ENCODE measurements around the gene ENKUR. TPM values are rescaled to one million over a fixed set of nuclear protein-coding genes. Genes with fewer than 3 reads are reported as not detected.

The ENKUR gene
- total RNA-seq, 3 donors from 2014 or later (not counting 1 experiment from before 2014, with no cell fraction given) = 0.48 to 3.0 (median 0.73) TPM

GRCh38 chr10:24992512-24993133 lies 23.3 kb downstream of the ENKUR start:
- H3K9me3 ChIP-seq (ENCODE audit: control insufficient read depth, insufficient read depth, low read length) = no peaks in the 10 kb centered on the region
- H3K9me3 Mint-ChIP-seq = no peaks in the 10 kb centered on the region
- no peaks in the 10 kb centered on the region for H3K4me1 ChIP-seq (ENCODE audit: control insufficient read depth, insufficient read depth, low read length)
- TF ChIP-seq, protein P1, sequence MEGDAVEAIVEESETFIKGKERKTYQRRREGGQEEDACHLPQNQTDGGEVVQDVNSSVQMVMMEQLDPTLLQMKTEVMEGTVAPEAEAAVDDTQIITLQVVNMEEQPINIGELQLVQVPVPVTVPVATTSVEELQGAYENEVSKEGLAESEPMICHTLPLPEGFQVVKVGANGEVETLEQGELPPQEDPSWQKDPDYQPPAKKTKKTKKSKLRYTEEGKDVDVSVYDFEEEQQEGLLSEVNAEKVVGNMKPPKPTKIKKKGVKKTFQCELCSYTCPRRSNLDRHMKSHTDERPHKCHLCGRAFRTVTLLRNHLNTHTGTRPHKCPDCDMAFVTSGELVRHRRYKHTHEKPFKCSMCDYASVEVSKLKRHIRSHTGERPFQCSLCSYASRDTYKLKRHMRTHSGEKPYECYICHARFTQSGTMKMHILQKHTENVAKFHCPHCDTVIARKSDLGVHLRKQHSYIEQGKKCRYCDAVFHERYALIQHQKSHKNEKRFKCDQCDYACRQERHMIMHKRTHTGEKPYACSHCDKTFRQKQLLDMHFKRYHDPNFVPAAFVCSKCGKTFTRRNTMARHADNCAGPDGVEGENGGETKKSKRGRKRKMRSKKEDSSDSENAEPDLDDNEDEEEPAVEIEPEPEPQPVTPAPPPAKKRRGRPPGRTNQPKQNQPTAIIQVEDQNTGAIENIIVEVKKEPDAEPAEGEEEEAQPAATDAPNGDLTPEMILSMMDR (IDR thresholded peaks at IDR 0.05) = no peak
- no peak overlapping the region for H3K4me3 ChIP-seq (ENCODE audit: low read length)
- intact Hi-C loops (cut with micrococcal nuclease) = no loop called here
- H3K36me3 ChIP-seq (ENCODE audit: control insufficient read depth, insufficient read depth, low read length) = no peaks in the 10 kb centered on the region
- no peaks in the 10 kb centered on the region for H3K36me3 Mint-ChIP-seq
- 82% methylated on average over 3 of the region's 3 CpGs for WGBS (ENCODE audit: insufficient coverage)
- H3K27ac ChIP-seq (ENCODE audit: low read length) = no peak overlapping the region
- DNase-seq (no peak), ATAC-seq (no peak)
- H3K4me3 Mint-ChIP-seq = no peak overlapping the region
- peaks cover 0 to 3% of the 10 kb centered on the region in 2 donors for H3K27me3 Mint-ChIP-seq (ENCODE audit: low read depth in 2 of 2)
- no peak overlapping the region for H3K27ac Mint-ChIP-seq
- no peaks in the 10 kb centered on the region for H3K27me3 ChIP-seq (ENCODE audit: control insufficient read depth, insufficient read depth, low read length)
- no peaks in the 10 kb centered on the region for H3K4me1 Mint-ChIP-seq

DNA sequence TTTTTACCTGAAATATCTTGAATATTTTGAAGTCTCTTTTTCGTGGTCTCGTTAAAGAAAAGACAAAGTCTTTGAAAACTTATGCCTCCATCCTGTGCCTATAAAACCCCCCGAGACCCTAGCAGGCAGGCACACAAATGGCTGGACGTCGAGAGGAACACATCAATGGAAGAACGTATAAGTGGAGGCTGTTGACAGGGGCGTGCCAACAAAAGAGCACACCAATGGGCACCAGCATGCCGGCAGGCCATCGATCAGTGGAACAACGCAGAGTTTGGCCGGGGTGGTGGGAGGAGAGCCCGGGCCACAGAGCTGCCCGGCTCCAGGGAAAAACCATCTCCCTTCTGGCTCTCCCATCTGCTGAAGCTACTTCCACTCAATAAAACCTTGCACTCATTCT lies 24.7 kb downstream of the ENKUR start:
- no peak overlapping the region for H3K4me3 Mint-ChIP-seq
- H3K36me3 Mint-ChIP-seq = no peaks in the 10 kb centered on the region
- H3K4me1 Mint-ChIP-seq = no peaks in the 10 kb centered on the region
- no peaks in the 10 kb centered on the region for H3K27me3 ChIP-seq (ENCODE audit: control insufficient read depth, insufficient read depth, low read length)
- H3K4me3 ChIP-seq (ENCODE audit: low read length) = no peak overlapping the region
- no peaks in the 10 kb centered on the region for H3K27me3 Mint-ChIP-seq (ENCODE audit: low read depth in 2 of 2)
- no peaks in the 10 kb centered on the region for H3K9me3 Mint-ChIP-seq
- H3K27ac ChIP-seq (ENCODE audit: low read length) = no peak overlapping the region
- ATAC-seq (no peak), DNase-seq (no peak)
- H3K4me1 ChIP-seq (ENCODE audit: control insufficient read depth, insufficient read depth, low read length) = no peaks in the 10 kb centered on the region
- TF ChIP-seq, protein P1 (IDR thresholded peaks at IDR 0.05) = no peak
- H3K27ac Mint-ChIP-seq = no peak overlapping the region
- intact Hi-C loops (cut with micrococcal nuclease) = no loop called here
- WGBS (ENCODE audit: insufficient coverage) = 94% methylated on average over 13 of the region's 13 CpGs
- H3K36me3 ChIP-seq (ENCODE audit: control insufficient read depth, insufficient read depth, low read length) = no peaks in the 10 kb centered on the region
- no peaks in the 10 kb centered on the region for H3K9me3 ChIP-seq (ENCODE audit: control insufficient read depth, insufficient read depth, low read length)

DNA sequence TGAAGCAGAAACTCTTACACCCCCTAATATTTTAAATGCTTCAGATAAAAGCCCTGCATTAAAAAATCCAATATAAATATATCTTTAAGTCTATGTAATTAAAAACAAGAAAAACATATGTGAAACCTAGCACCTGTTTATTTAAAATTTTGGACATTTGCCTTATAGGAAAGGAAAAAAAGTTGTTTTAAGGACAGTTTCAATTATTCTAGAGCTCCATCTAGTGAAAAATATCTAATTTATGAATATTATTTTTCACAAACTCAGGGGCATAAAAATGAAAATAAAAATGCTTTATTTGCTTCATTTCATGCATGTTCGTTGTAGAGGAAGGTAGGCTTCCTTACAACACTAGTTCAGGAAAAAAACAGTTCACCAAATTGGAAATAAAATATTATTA lies 26.1 kb downstream of the ENKUR start:
- intact Hi-C loops (cut with micrococcal nuclease) = loop anchor here (1.0 kb wide), 1 partner anchor 347 kb away; no protein-coding TSS in a partner anchor
- TF ChIP-seq, protein P1 (IDR thresholded peaks at IDR 0.05) = no peak
- no peaks in the 10 kb centered on the region for H3K9me3 Mint-ChIP-seq
- no peaks in the 10 kb centered on the region for H3K4me1 ChIP-seq (ENCODE audit: control insufficient read depth, insufficient read depth, low read length)
- H3K36me3 ChIP-seq (ENCODE audit: control insufficient read depth, insufficient read depth, low read length) = no peaks in the 10 kb centered on the region
- H3K27me3 Mint-ChIP-seq (ENCODE audit: low read depth in 2 of 2) = no peaks in the 10 kb centered on the region
- H3K36me3 Mint-ChIP-seq = no peaks in the 10 kb centered on the region
- no peak overlapping the region for H3K27ac ChIP-seq (ENCODE audit: low read length)
- H3K27me3 ChIP-seq (ENCODE audit: control insufficient read depth, insufficient read depth, low read length) = no peaks in the 10 kb centered on the region
- no peak overlapping the region for H3K27ac Mint-ChIP-seq
- no peak overlapping the region for H3K4me3 ChIP-seq (ENCODE audit: low read length)
- DNase-seq = no peak
- no peaks in the 10 kb centered on the region for H3K4me1 Mint-ChIP-seq
- no CpG with 5 or more reads among the region's 1 CpG for WGBS (ENCODE audit: insufficient coverage)
- no peaks in the 10 kb centered on the region for H3K9me3 ChIP-seq (ENCODE audit: control insufficient read depth, insufficient read depth, low read length)
- no peak for ATAC-seq
- no peak overlapping the region for H3K4me3 Mint-ChIP-seq
